GM19193 (cell line): ENCODE measurements around the gene AASDHPPT.

ENCODE experiments used
- POLR2A ChIP-seq: IDR thresholded peaks from 4 replicates; pipeline ENCODE4 v1.6.1; 2011; ENCODE audit not compliant: insufficient read depth, insufficient read length; ENCODE audit errors: extremely low read depth

AASDHPPT gene

GRCh38 chr11:106077609-106078455, at the start of gene AASDHPPT:
Gene AASDHPPT, plus strand, starts transcription at chr11:106077662. Its CDS starts 49 bp downstream, at chr11:106077711.
- TF ChIP-seq POLR2A = peak; percentile 85

DNA sequence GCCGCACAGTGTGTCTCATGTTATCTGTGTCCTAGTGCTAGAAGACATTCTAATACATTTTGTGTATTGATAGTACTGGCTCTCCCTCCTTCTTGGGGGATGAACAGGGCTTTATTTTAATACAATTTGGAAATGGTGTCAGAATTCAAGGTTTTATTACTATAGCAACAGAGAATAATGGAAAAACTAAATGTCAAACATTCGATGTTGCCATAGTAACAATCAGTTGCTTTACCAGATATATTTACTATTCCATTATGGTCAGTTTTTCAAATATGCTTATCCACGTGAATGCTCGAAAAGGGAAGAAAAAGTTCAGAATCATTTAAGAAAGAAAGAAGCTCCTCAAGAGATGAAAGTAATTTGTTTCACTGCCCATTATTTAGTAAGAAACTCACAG, 46.9 kb upstream of the AASDHPPT start:
- TF ChIP-seq POLR2A = no peak

GRCh38 chr11:106031202-106031810, 46.2 kb upstream of the AASDHPPT start:
- TF ChIP-seq POLR2A = no peak

GRCh38 chr11:106031936-106032335, 45.5 kb upstream of the AASDHPPT start:
- TF ChIP-seq POLR2A = no peak

DNA sequence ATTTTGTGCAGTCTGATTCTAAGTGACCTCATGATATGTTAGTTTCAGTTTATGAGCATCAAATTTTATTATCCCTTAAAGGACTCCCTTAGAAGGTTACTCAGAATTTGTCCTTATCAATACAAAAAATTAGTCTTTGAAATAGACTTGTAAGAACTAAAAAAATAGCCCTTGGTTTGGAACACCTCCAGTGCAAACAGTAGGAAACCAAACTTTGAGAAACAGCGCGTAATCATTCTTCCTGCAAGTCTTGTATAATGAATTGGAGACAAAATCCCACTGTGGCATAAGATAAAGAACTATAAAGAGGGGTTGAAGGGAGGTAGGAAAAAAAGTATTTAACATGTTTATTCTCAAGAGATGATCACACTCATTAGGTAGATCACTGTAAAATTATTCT, 44.6 kb upstream of the AASDHPPT start:
- TF ChIP-seq POLR2A = no peak

DNA sequence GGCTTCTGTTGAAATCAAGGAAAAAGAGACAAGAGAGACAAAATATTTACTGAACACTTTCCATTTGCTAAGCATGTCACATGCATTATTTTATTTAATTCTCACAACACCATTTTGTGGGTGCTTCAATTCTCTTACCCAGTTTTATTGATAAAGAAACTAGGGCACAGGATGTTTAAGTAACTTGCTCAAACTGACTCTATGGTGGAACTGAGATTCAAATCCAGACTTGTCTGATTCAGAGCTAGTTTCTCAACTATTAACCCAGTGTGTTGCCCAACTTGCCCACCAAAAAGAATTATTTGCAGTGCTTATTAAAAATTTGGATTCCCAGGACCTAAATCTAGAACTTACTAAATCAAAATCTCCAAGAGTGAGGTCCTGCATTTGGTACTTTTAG, 33.9 kb upstream of the AASDHPPT start:
- TF ChIP-seq POLR2A = no peak

DNA sequence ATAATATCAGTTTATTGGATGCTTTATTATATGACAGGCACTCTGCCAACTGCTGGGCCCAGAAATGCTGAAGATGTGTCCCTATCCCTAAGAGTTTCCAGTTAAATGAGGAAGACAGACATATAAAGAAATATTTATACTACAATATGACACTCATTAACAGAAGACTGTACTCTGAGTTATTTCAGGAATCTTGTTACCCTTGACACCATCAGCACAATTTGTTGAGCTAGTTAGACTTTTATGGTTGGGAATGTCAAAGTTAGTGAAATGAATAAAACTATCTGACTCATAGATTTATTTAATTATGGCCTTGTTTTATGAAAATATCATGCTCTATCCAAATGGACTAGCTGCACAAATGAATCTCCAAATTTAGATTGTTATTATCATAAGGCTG, 29.8 kb upstream of the AASDHPPT start:
- no peak for TF ChIP-seq POLR2A

- TF ChIP-seq POLR2A = no peak
Observed at GRCh38 chr11:106049727-106050476, 27.6 kb upstream of the AASDHPPT start.

- TF ChIP-seq POLR2A = no peak
Observed at GRCh38 chr11:106051103-106051502, 26.4 kb upstream of the AASDHPPT start.

DNA sequence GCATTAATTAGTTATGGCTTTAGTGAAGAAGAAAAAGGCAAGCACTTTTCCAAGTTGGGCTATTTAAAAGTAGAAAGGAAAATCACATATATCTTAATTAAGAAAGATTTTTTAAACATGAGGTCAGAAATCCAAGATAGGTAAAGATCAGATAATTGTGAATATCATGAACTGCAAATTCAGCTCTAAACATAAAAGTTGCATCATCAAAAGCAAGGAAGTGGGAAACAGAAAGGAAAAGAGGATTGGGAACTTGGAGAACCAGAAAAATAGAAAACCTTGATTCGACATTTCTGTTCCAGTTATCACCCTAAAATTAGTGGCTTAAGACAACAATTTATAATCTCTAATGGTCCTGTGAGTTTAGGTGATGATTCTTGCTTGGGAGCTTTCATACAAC, 17.8 kb upstream of the AASDHPPT start:
- TF ChIP-seq POLR2A = no peak

DNA sequence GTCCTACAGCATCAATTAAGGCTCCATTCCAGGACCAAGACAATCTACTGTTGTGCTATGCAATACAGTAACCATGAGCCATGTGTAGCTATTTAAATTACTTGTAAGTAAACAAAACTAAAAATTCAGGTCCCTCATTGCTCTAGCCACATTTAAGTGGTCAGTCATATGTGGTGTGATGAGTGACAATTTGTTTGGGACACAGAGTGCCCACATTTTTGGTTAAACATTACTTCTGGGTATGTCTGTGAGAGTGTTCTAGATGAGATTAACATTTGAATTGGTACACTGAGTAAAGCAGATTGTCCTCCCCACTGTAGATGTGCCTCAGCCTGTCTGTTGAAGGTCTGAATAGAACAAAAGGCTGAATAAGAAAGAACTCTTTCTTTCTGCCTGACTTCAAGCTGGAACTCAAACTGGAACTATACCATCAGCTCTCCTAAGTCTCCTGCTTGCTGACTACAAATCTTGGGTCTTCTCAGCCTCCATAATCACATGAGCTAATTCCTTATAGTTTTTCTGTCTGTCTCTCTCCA, 16.1 kb upstream of the AASDHPPT start:
- TF ChIP-seq POLR2A = no peak

GRCh38 chr11:106061954-106062949, 15.2 kb upstream of the AASDHPPT start:
- TF ChIP-seq POLR2A = no peak

GRCh38 chr11:106063009-106063408, 14.5 kb upstream of the AASDHPPT start:
- TF ChIP-seq POLR2A = no peak

DNA sequence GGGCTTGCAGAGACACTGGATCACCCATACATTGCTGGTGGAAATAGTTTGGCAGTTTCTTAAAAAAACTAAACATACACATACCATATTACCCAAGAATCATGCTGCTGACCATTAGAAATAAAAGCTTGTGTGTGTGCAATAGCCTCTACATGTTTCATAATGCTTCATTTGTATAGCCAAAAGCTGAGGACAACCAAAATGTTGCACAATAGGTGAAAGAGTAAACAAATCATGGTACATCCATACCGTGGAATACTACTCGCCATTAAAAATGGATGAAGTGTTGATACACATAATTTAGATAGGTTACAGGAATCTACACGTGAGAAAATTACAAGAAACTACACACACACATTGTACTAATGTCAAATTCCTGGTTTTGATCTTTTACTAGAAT, 6.9 kb upstream of the AASDHPPT start:
- no peak for TF ChIP-seq POLR2A

DNA sequence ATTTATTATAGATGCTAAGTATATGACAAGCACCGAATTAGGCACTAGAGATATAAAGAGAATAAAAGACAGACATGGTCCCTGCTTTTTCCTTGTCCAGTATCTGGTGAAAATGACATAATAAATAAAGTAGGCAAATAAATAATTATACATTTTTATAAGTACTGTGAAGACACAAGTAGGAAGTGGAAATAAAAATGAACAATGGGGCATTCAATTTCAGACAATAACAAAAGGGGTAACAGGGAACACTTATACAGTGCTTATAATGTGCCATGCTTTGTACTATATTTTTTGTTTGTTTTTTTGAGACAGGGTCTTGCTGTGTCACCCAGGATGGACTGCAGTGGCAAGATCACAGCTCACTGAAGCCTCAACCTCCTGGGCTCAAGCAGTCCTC, 4.7 kb upstream of the AASDHPPT start:
- no peak for TF ChIP-seq POLR2A
